Smooth muscle cell of the coronary artery (primary cell): Measurements from ENCODE around the gene STAC. TPM values are rescaled to one million over a fixed set of nuclear protein-coding genes. Genes with fewer than 3 reads are reported as not detected.

Experiments
- total RNA-seq: library from RNA; depleted of rRNA; stranded (reverse); fragments of >200 nt; gene quantifications from 2 replicates; pipeline ENCODE4 v1.2.3, GENCODE V29; 2014; ENCODE audit warnings: low replicate concordance

STAC gene, protein sequence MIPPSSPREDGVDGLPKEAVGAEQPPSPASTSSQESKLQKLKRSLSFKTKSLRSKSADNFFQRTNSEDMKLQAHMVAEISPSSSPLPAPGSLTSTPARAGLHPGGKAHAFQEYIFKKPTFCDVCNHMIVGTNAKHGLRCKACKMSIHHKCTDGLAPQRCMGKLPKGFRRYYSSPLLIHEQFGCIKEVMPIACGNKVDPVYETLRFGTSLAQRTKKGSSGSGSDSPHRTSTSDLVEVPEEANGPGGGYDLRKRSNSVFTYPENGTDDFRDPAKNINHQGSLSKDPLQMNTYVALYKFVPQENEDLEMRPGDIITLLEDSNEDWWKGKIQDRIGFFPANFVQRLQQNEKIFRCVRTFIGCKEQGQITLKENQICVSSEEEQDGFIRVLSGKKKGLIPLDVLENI
- total RNA-seq = 13.0 and 17.5 TPM in 2 replicates

DNA sequence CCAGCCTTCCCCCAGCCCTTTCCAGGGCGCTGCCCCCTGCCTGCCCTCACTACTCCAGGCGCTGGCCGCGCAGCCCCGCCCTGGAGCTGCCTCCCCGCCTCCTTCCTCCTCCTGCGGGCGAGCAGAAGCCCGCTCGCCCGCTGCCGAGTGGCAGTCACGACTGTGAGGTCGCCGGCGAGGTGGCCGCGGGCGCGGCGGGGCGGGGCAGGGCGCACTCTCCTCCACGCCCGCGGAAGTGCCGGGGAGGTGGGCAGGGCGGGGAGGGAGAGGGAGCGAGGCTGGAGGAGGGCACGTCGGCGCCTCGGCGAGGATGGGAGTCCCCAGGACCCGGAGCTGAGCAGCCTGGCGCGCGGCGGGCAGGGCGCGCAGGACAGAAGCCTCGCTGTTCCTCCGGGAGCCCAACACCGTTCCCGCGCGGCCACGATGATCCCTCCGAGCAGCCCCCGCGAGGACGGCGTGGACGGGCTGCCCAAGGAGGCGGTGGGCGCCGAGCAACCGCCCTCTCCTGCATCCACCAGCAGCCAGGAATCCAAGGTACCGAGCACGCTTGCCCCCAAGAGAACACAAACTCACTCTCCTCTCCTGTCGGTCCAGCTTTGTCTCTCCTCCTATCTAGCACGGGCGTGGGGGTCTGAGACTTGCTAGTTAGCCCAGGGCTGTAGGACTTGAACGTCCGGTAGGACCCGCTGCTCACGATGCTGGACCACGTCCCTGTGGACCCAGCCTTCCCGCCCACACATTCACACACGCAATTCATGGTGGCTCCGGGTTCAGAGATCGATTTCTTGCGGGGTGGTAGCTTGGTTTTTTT, at the start of gene STAC:
Gene STAC (plus strand): TSS at position 284 of the 811 bp plus-strand sequence. CDS start 140 bp downstream, at position 424.

